Liver (tissue), 9 donors: Measurements from ENCODE around the gene CNTN2. TPM values are rescaled to one million over a fixed set of nuclear protein-coding genes. Genes with fewer than 3 reads are reported as not detected.

Source experiments
- DNase-seq: peaks from one replicate; pipeline ENCODE4 v3.0.0-alpha.2; 2017; ENCODE audit warnings: low spot score
- H3K27ac ChIP-seq, 2 donors: one replicate each; pipeline ENCODE4 v1.7.0; 2013; ENCODE audit warnings: inconsistent platforms in 2 of 2, low read length in 2 of 2, control low read depth in 1 of 2, low read depth in 1 of 2, mild to moderate bottlenecking in 1 of 2
- H3K27me3 ChIP-seq, 4 donors: one replicate each; pipeline versions ENCODE4 v1.6.1 to v1.7.0; 2013; ENCODE audit warnings: low read length in 3 of 4, inconsistent platforms in 1 of 4, mild to moderate bottlenecking in 1 of 4, moderate library complexity in 1 of 4; ENCODE audit not compliant: control insufficient read depth in 4 of 4, insufficient read depth in 4 of 4
- H3K36me3 ChIP-seq, 4 donors: one replicate each; pipeline versions ENCODE4 v1.6.1 to v1.7.0; 2013; ENCODE audit warnings: low read length in 3 of 4, mild to moderate bottlenecking in 3 of 4, low read depth in 1 of 4, moderate library complexity in 1 of 4; ENCODE audit not compliant: control insufficient read depth in 4 of 4, insufficient read depth in 3 of 4
- H3K4me1 ChIP-seq, 4 donors: one replicate each; pipeline versions ENCODE4 v1.6.1 to v1.7.0; 2013; ENCODE audit warnings: low read length in 3 of 4, mild to moderate bottlenecking in 3 of 4, moderate library complexity in 1 of 4; ENCODE audit not compliant: control insufficient read depth in 4 of 4, insufficient read depth in 4 of 4
- H3K4me3 ChIP-seq, 3 donors: one replicate each; pipeline versions ENCODE4 v1.6.1 to v1.7.0; 2013; ENCODE audit warnings: low read length in 3 of 3, control low read depth in 1 of 3, low read depth in 1 of 3, mild to moderate bottlenecking in 1 of 3
- H3K9ac ChIP-seq, 2 donors: one replicate each; pipeline ENCODE4 v1.7.0; 2013; ENCODE audit warnings: low read length in 2 of 2, mild to moderate bottlenecking in 2 of 2, moderate library complexity in 2 of 2, control low read depth in 1 of 2, low read depth in 1 of 2
- H3K9me3 ChIP-seq, 4 donors: one replicate each; pipeline versions ENCODE4 v1.6.1 to v1.7.0; 2013; ENCODE audit warnings: low read length in 3 of 4; ENCODE audit not compliant: control insufficient read depth in 4 of 4
- FOXA1 ChIP-seq: IDR thresholded peaks from 2 replicates; pipeline ENCODE4 v1.6.1; 2016; ENCODE audit warnings: antibody characterized with exemption
- FOXA2 ChIP-seq: IDR thresholded peaks from 2 replicates; pipeline ENCODE4 v1.6.1; 2016; ENCODE audit warnings: antibody characterized with exemption
- GABPA ChIP-seq, 2 donors: IDR thresholded peaks in 1 of 2; conservative IDR thresholded peaks in 1 of 2; 2 replicates each; pipeline ENCODE4 v1.6.1; 2016; ENCODE audit warnings: antibody characterized with exemption in 2 of 2, mild to moderate bottlenecking in 1 of 2, moderate library complexity in 1 of 2
- HNF4A ChIP-seq, 2 donors: conservative IDR thresholded peaks; 2 replicates each; pipeline ENCODE4 v1.6.1; 2016; ENCODE audit warnings: antibody characterized with exemption in 2 of 2, mild to moderate bottlenecking in 2 of 2
- HNF4G ChIP-seq: IDR thresholded peaks from 2 replicates; pipeline ENCODE4 v1.6.1; 2016; ENCODE audit warnings: antibody characterized with exemption
- JUND ChIP-seq, 2 donors: IDR thresholded peaks; 2 replicates each; pipeline ENCODE4 v1.6.1; 2016; ENCODE audit warnings: antibody characterized with exemption in 2 of 2
- NR2F2 ChIP-seq: IDR thresholded peaks from 2 replicates; pipeline ENCODE4 v1.6.1; 2016; ENCODE audit warnings: antibody characterized with exemption
- RXRA ChIP-seq, 2 donors: IDR thresholded peaks; 2 replicates each; pipeline ENCODE4 v1.6.1; 2017 to 2018; ENCODE audit warnings: antibody characterized with exemption in 2 of 2, mild to moderate bottlenecking in 1 of 2
- SP1 ChIP-seq: IDR thresholded peaks from 2 replicates; pipeline ENCODE4 v1.6.1; 2018; ENCODE audit warnings: antibody characterized with exemption, mild to moderate bottlenecking
- YY1 ChIP-seq: IDR thresholded peaks from 2 replicates; pipeline ENCODE4 v1.6.1; 2016; ENCODE audit warnings: antibody characterized with exemption, mild to moderate bottlenecking
- WGBS: extraction: QIAGEN DNeasy Blood & Tissue Kit; methylation state at CpG from one replicate; pipeline ENCODE4 v1.1.7; 2013; 5-methylcytosine and 5-hydroxymethylcytosine counted together
- polyA plus RNA-seq, 2 donors: library from polyadenylated mRNA; stranded (reverse) in 1 of 2; unstranded in 1 of 2; fragments of 200-250 nt in 1 of 2; fragments of >200 nt in 1 of 2; fragmentation: Nextera tagmentation in 1 of 2; extraction: Ambion mirVana in 1 of 2; gene quantifications; one replicate each; pipeline versions ENCODE4 v1.2.1 to v1.2.3, GENCODE V29; 2013 to 2015
- total RNA-seq, 2 donors: library from RNA; depleted of rRNA; stranded (reverse); fragments of >200 nt; gene quantifications; one replicate each; pipeline ENCODE4 v1.2.3, GENCODE V29; 2014
- TF ChIP-seq, protein P1 (sequence below): IDR thresholded peaks from 2 replicates; pipeline ENCODE4 v1.6.1; 2016; ENCODE audit warnings: antibody characterized with exemption
- TF ChIP-seq, protein P2 (sequence below): IDR thresholded peaks from 2 replicates; pipeline ENCODE4 v1.6.1; 2016; ENCODE audit warnings: antibody characterized with exemption
- TF ChIP-seq, protein P3 (sequence below): fragments of 150-350 bp; IDR thresholded peaks from 2 replicates; pipeline ENCODE4 v1.5.1; 2017; ENCODE audit warnings: improper control_type of control experiment, low read depth, low read length; ENCODE audit not compliant: missing input control
- TF ChIP-seq, protein P4 (sequence below): IDR thresholded peaks from 2 replicates; pipeline ENCODE4 v1.6.1; 2016; ENCODE audit warnings: antibody characterized with exemption, mild to moderate bottlenecking
- donor health status: healthy.
- donor health status: healthy.
- donor health status: healthy.
- donor health status: healthy.
- donor health status: healthy.

Gene CNTN2
- total and polyA plus RNA-seq, 4 donors: 0.05 to 0.25 (median 0.17) TPM

DNA sequence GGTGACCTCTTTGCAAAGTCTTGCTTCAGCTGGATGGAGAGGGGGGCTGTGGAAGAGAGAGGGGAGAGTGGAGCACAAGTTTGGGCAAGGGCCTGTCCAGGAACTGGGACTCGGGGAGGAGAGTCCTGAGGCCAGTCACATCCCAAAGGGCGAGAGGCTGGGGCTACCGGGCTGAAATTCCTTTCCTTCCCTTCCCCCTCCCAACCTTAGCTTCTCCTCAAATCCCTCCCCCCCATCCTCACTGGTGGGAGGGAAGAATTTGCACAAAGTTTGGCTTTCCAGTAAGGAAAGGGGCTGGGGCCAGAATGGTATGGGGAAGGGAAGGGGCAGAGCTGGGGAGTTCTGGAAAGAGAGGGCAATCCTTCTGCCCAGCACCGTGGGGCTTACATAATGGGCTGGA lies 854 bp downstream of the CNTN2 start:
- WGBS: 67% methylated on average over 4 of the region's 4 CpGs
- Histone ChIP-seq H3K9ac (no peak overlapping the region), H3K36me3 (no peaks in the 10 kb centered on the region), H3K4me3 (no peak overlapping the region), H3K27ac (no peak overlapping the region), H3K9me3 (no peaks in the 10 kb centered on the region), H3K4me1 (peaks cover 5 to 25% (median 17%) of the 10 kb centered on the region in 4 donors), H3K27me3 (no peaks in the 10 kb centered on the region)
- no peak for DNase-seq
- TF ChIP-seq, protein P1, sequence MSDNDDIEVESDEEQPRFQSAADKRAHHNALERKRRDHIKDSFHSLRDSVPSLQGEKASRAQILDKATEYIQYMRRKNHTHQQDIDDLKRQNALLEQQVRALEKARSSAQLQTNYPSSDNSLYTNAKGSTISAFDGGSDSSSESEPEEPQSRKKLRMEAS: no peak
- TF ChIP-seq NR2F2 (no peak), HNF4G (no peak), RXRA (IDR thresholded peaks at IDR 0.05) (no peak), HNF4A (conservative IDR thresholded peaks at IDR 0.05) (no peak), JUND (IDR thresholded peaks at IDR 0.05) (no peak), FOXA2 (no peak), GABPA (IDR thresholded peaks at IDR 0.05 in 1 of 2, conservative IDR thresholded peaks at IDR 0.05 in 1 of 2) (no peak), FOXA1 (no peak), YY1 (no peak)
- TF ChIP-seq, protein P2, sequence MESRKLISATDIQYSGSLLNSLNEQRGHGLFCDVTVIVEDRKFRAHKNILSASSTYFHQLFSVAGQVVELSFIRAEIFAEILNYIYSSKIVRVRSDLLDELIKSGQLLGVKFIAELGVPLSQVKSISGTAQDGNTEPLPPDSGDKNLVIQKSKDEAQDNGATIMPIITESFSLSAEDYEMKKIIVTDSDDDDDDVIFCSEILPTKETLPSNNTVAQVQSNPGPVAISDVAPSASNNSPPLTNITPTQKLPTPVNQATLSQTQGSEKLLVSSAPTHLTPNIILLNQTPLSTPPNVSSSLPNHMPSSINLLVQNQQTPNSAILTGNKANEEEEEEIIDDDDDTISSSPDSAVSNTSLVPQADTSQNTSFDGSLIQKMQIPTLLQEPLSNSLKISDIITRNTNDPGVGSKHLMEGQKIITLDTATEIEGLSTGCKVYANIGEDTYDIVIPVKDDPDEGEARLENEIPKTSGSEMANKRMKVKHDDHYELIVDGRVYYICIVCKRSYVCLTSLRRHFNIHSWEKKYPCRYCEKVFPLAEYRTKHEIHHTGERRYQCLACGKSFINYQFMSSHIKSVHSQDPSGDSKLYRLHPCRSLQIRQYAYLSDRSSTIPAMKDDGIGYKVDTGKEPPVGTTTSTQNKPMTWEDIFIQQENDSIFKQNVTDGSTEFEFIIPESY: no peak
- TF ChIP-seq, protein P3, sequence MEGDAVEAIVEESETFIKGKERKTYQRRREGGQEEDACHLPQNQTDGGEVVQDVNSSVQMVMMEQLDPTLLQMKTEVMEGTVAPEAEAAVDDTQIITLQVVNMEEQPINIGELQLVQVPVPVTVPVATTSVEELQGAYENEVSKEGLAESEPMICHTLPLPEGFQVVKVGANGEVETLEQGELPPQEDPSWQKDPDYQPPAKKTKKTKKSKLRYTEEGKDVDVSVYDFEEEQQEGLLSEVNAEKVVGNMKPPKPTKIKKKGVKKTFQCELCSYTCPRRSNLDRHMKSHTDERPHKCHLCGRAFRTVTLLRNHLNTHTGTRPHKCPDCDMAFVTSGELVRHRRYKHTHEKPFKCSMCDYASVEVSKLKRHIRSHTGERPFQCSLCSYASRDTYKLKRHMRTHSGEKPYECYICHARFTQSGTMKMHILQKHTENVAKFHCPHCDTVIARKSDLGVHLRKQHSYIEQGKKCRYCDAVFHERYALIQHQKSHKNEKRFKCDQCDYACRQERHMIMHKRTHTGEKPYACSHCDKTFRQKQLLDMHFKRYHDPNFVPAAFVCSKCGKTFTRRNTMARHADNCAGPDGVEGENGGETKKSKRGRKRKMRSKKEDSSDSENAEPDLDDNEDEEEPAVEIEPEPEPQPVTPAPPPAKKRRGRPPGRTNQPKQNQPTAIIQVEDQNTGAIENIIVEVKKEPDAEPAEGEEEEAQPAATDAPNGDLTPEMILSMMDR: no peak

DNA sequence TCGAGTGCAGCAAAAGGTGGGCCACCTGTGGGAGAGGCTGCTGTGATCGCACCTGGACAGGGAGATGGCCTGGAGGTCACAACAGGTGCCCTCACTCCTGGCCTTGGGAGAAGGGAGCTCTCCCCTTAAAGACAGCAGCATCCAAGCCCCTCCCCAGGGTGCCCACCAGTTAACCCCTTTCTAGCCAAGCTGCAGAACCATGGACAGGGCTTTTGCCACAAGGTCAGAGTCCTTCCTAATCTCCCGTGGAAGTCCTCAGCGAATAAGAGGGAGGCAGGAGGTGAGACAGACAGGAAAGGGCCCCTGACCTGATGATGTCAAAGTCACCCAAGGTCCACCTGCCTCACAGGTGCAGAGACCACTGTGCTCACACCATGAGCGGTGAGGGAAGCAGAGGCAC lies 1.7 kb downstream of the CNTN2 start:
- no peaks in the 10 kb centered on the region for H3K27me3 ChIP-seq
- no peaks in the 10 kb centered on the region for H3K9me3 ChIP-seq
- H3K4me1 ChIP-seq: peaks cover 4 to 28% (median 16%) of the 10 kb centered on the region in 4 donors
- no peaks in the 10 kb centered on the region for H3K36me3 ChIP-seq
- H3K4me3 ChIP-seq: no peak overlapping the region
- WGBS: 52% methylated on average over 5 of the region's 5 CpGs
- no peak for DNase-seq
- H3K27ac ChIP-seq: no peak overlapping the region
- TF ChIP-seq SP1: no peak
- TF ChIP-seq JUND (IDR thresholded peaks at IDR 0.05): no peak
- TF ChIP-seq, protein P4, sequence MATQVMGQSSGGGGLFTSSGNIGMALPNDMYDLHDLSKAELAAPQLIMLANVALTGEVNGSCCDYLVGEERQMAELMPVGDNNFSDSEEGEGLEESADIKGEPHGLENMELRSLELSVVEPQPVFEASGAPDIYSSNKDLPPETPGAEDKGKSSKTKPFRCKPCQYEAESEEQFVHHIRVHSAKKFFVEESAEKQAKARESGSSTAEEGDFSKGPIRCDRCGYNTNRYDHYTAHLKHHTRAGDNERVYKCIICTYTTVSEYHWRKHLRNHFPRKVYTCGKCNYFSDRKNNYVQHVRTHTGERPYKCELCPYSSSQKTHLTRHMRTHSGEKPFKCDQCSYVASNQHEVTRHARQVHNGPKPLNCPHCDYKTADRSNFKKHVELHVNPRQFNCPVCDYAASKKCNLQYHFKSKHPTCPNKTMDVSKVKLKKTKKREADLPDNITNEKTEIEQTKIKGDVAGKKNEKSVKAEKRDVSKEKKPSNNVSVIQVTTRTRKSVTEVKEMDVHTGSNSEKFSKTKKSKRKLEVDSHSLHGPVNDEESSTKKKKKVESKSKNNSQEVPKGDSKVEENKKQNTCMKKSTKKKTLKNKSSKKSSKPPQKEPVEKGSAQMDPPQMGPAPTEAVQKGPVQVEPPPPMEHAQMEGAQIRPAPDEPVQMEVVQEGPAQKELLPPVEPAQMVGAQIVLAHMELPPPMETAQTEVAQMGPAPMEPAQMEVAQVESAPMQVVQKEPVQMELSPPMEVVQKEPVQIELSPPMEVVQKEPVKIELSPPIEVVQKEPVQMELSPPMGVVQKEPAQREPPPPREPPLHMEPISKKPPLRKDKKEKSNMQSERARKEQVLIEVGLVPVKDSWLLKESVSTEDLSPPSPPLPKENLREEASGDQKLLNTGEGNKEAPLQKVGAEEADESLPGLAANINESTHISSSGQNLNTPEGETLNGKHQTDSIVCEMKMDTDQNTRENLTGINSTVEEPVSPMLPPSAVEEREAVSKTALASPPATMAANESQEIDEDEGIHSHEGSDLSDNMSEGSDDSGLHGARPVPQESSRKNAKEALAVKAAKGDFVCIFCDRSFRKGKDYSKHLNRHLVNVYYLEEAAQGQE: peak; percentile 82
- no peak overlapping the region for H3K9ac ChIP-seq
